Aorta (tissue), 5 donors: Measurements from ENCODE around the gene KLF15. TPM values are rescaled to one million over a fixed set of nuclear protein-coding genes. Genes with fewer than 3 reads are reported as not detected.

ENCODE experiments used
- ATAC-seq: fragments of 200-7000 bp; cut with Tn5 transposase; one replicate; pipeline ENCODE4 v1.9.1; 2022; ENCODE audit warnings: moderate library complexity; ENCODE audit not compliant: low FRiP score
- DNase-seq, 2 donors: peaks; one replicate each; pipeline ENCODE4 v3.0.0-alpha.2; 2020
- H3K27ac ChIP-seq, 2 donors: one replicate each; pipeline ENCODE4 v1.5.1; 2013; ENCODE audit warnings: low read length in 2 of 2, mild to moderate bottlenecking in 2 of 2, moderate library complexity in 2 of 2, control low read depth in 1 of 2, inconsistent platforms in 1 of 2, low read depth in 1 of 2
- H3K27me3 ChIP-seq, 2 donors: one replicate each; pipeline ENCODE4 v1.6.1; 2013; ENCODE audit warnings: control low read depth in 1 of 2, low read length in 1 of 2, mild to moderate bottlenecking in 1 of 2, moderate library complexity in 1 of 2; ENCODE audit not compliant: insufficient read depth in 2 of 2, control insufficient read depth in 1 of 2
- H3K36me3 ChIP-seq, 2 donors: one replicate each; pipeline ENCODE4 v1.6.1; 2013; ENCODE audit warnings: control low read depth in 1 of 2, low read length in 1 of 2, mild to moderate bottlenecking in 1 of 2; ENCODE audit not compliant: insufficient read depth in 2 of 2, control insufficient read depth in 1 of 2
- H3K4me1 ChIP-seq, 2 donors: one replicate each; pipeline ENCODE4 v1.6.1; 2013; ENCODE audit warnings: low read length in 2 of 2, control low read depth in 1 of 2, mild to moderate bottlenecking in 1 of 2, moderate library complexity in 1 of 2; ENCODE audit not compliant: insufficient read depth in 2 of 2, control insufficient read depth in 1 of 2
- H3K4me3 ChIP-seq, 2 donors: one replicate each; pipeline ENCODE4 v1.5.1; 2013; ENCODE audit warnings: low read length in 2 of 2, control low read depth in 1 of 2, mild to moderate bottlenecking in 1 of 2
- H3K9me3 ChIP-seq: one replicate; pipeline ENCODE4 v1.6.1; 2013; ENCODE audit warnings: mild to moderate bottlenecking, low read length; ENCODE audit not compliant: control insufficient read depth
- WGBS, 2 donors: extraction: QIAGEN DNeasy Blood & Tissue Kit; methylation state at CpG; one replicate each; pipeline ENCODE4 v1.1.7; 2013; 5-methylcytosine and 5-hydroxymethylcytosine counted together
- intact Hi-C, 2 donors: fragments of 100-400 bp; cut with DNase I; formaldehyde crosslinking; loops; one replicate each; pipeline versions ENCODE4 v1.14.2 to v1.15.0; 2022
- polyA plus RNA-seq, 2 donors: library from polyadenylated mRNA; stranded (reverse); fragments of 200-250 nt; gene quantifications; one replicate each; pipeline ENCODE4 v1.2.3, GENCODE V29; 2013
- total RNA-seq, 2 donors: library from RNA; stranded (reverse); fragmentation: NEBNext Ultra II Directional; extraction: Animal tissue kit (Norgen Biotek cat#: 25700); gene quantifications; one replicate each; pipeline ENCODE4 v1.2.1, GENCODE V29; 2021
- donor health status: healthy with polysubstance abuse.
- donor health status: Bipolar disorder and iron deficiency.
- donor health status: DM: no; HTN: no; CAD: no.
- donor health status: DM: no; HTN: no; CAD: no.
- donor health status: DM: yes; HTN: yes; CAD: no.

KLF15 gene
- total and polyA plus RNA-seq, 4 donors, result 8.5 to 43.9 (median 31.8) TPM

DNA sequence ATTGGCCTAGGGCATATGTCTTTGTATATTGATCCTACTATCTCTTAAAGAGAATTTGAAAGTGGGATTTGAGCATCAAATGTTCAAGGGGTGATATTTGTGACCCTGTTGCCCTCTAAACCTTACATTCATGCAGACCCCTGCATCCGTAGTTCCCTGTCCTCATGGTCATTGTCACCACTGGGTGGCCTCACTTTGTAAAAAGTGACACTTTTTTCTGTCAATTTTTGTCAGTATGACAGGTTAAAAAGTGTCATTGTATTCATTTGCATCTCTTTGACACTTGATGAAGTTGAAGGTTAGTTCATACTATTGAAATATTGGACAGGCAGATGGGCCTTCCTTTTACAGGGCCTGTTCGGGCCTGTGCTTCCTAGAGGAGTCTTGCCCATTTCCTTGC, 12.3 kb upstream of the KLF15 start:
- Histone ChIP-seq H3K36me3 (no peaks in the 10 kb centered on the region), H3K4me3 (no peak overlapping the region), H3K9me3 (no peaks in the 10 kb centered on the region), H3K27me3 (no peaks in the 10 kb centered on the region), H3K27ac (no peak overlapping the region), H3K4me1 (no peaks in the 10 kb centered on the region)
- ATAC-seq (no peak), DNase-seq (no peak)
- intact Hi-C loops, result no loop called here
- WGBS, 2 donors, result 94 to 95% methylated on average over 2 of the region's 2 CpGs

DNA sequence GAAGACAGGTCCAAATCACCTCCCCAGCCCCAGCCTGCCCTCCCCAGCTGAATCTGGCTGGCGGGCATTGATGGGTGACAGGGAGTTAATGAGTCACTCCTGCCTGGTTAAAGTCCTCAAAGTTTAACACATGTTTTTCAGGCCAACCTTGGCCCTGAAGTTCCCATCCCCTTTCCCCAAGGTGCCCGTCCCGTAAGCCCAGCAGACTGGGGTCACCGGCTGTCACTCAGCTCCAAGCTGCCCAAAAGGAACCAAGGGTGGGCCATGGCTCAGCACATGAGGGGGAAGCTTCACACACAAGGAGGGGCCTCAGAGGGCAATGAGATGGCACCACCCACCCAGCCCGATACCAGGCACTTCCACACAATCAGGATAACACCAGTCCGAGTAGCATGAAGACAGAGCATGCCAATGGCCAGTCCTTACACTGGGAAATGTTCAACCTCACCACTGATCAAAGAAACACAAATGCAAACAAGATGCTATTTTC, 10.2 kb upstream of the KLF15 start:
- Histone ChIP-seq H3K27me3 (no peaks in the 10 kb centered on the region), H3K4me3 (no peak overlapping the region), H3K27ac (no peak overlapping the region), H3K4me1 (no peaks in the 10 kb centered on the region), H3K9me3 (no peaks in the 10 kb centered on the region), H3K36me3 (no peaks in the 10 kb centered on the region)
- intact Hi-C loops, result no loop called here
- ATAC-seq, result no peak
- 94 to 97% methylated on average over 6 of the region's 6 CpGs for WGBS, 2 donors
- DNase-seq, result peak; percentile 20 to 41

DNA sequence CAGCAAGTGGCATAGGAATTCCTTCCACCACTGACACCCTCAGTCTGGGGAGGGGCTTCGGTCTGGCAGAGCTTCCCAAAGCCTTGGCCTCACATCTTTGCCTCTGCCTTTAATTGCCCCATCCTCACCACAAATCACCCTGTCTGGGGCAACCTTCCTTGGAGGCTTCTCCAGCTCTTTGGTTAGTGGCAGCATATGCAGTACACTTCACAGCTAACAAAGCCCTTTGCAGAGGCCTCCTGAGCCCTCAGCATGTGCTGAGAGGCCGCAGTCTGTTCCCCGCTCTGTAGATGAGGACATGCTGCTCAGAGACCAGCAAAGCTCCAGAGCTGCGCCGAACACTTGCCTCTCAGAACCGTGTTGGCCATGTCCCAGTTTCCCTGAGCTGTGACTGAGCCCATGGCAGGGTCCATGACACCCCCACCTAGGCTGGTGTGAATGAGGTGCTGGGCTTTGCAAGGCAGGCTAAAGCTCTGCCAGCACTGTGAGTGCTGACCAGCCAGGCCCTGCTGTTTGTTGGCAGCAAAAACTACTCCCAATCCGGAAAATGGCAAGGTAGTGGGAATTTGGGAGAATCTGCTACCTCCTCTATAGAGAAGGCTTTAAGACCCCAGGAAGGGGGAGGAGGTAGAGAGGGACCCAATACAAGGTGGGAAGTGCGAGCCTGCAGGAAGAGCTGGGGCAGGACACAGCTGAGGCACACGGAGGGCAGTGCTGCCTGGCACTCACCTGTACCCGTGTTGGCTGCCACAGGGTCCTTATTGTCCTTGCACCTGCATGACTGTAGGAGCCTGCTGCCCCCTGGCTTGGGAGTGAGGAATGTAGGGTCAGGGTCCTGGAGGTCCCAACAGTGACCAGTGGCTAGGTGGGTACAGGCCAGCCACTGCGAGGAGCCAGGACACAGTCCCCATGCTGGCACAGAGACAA, 8.4 kb upstream of the KLF15 start:
- WGBS, 2 donors, result 83 to 86% methylated on average over 11 of the region's 11 CpGs
- ATAC-seq (peak; percentile 36), DNase-seq (peak; percentile 35 to 58)

DNA sequence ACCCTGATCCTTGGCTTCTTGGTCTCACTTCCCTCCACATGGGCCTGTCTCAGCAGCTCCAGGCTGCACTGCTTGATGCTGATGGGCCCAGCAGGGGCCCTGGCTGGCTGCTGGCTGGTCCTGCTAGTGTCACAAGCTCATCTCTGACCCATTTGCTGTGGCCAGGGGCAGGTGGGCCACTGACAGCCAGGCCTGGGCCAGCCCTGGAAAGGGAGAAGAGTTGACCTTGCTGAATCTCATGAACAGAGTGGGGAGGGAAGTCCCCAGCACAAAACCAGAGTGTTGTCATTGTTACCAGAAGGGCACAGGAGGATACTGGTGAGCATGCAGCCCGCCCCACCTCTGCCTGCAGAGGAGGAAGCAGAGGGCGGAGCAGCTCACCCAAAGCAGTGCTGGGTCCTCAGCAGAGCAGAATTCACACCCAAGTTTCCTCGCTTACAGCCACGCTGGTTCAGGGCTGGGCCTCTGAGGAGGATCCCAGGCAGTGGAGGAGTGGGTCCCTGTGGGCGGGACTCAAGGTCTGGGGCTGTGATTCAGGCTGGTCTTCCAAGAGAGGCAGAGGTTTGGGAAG, 7.6 kb upstream of the KLF15 start:
- H3K27ac ChIP-seq, result no peak overlapping the region

More for the DNA sequence above, 8.4 kb upstream of the KLF15 start:
- intact Hi-C loops, result no loop called here
- Histone ChIP-seq H3K4me1 (no peaks in the 10 kb centered on the region), H3K27me3 (no peaks in the 10 kb centered on the region), H3K27ac (no peak overlapping the region), H3K9me3 (no peaks in the 10 kb centered on the region), H3K36me3 (no peaks in the 10 kb centered on the region), H3K4me3 (no peak overlapping the region)

DNA sequence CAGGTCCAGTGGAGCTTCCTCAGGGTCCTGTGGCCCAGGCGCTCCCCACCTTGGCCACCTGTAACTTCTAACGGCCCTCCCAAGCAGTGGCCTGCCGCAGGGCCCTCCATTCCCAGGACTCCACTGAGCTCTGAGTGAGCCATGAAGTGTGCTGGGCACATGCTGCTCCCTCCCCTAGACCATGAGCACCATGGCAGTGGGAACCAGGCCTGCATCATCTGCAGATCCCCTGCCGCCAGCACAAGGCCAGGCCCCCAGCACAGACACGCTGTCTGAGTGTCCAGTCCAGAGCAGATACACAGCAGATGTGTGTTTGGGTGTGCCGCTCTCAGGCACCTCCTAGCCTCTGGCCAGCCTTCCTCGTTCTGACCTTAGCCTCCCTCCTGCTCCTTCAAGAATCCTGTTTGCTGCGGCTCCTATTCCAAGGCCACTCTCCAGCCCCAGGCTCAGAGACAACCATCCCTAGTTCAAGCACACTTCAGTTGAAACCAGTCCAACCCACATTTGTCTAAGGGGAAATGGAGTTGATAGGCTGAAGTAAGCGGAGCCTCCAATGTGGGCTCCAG, 7.0 kb upstream of the KLF15 start:
- ATAC-seq (no peak), DNase-seq (peak; percentile 13 to 67)
- Histone ChIP-seq H3K4me1 (no peaks in the 10 kb centered on the region), H3K27ac (no peak overlapping the region), H3K4me3 (no peak overlapping the region), H3K36me3 (no peaks in the 10 kb centered on the region), H3K9me3 (no peaks in the 10 kb centered on the region), H3K27me3 (no peaks in the 10 kb centered on the region)
- 95 to 98% methylated on average over 9 of the region's 9 CpGs for WGBS, 2 donors
- intact Hi-C loops, result no loop called here

More for the DNA sequence above, 7.6 kb upstream of the KLF15 start:
- H3K9me3 ChIP-seq, result no peaks in the 10 kb centered on the region
- intact Hi-C loops, result no loop called here
- H3K4me3 ChIP-seq, result no peak overlapping the region
- H3K36me3 ChIP-seq, result no peaks in the 10 kb centered on the region
- DNase-seq (peak; percentile 26 to 51), ATAC-seq (no peak)
- H3K27me3 ChIP-seq, result no peaks in the 10 kb centered on the region
- 96 to 97% methylated on average over 5 of the region's 5 CpGs for WGBS, 2 donors
- H3K4me1 ChIP-seq, result no peaks in the 10 kb centered on the region

DNA sequence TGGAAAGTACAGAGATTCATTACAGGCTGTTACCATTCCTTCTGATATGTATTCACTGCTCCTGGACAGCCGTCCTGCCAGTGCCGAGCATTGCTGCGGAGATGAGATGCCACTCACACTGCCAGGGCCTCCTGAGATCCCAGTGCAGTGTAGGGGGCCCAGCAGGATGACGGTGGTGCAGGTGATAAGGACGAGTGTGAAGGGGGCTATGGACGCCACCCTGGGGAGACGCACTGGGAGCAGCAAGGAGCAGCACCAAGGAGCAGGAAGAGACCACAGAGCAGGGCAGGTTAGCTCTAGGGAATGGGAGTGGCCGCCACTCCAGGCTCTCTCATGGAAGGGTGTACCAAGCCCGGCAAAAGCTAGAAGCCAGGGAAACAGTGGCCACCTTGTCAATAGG, 4.0 kb upstream of the KLF15 start:
- H3K4me1 ChIP-seq, result no peaks in the 10 kb centered on the region
- 83 to 85% methylated on average over 9 of the region's 9 CpGs for WGBS, 2 donors
- ATAC-seq (no peak), DNase-seq (peak; percentile 21 to 36)
- intact Hi-C loops, result no loop called here
- H3K27ac ChIP-seq, result no peak overlapping the region
- no peaks in the 10 kb centered on the region for H3K36me3 ChIP-seq
- no peaks in the 10 kb centered on the region for H3K9me3 ChIP-seq
- H3K27me3 ChIP-seq, result no peaks in the 10 kb centered on the region
- H3K4me3 ChIP-seq, result no peak overlapping the region

DNA sequence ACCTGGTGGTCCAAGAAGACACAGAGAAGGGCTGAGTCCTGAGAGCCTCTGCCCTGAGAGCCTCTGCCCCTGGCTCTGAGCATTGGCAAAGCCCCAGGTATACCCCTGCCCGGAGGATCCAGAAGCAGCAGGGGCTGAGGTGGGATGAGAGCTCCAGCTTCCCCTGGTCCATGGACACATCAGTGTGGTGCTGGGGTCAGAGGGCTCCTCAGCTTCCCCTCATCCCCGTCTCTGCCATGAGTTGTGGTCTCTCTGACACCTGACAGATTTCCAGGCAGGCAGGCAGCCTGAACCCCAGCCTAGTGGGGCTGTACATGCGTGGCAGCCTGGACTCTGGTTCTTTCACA, 3.5 kb upstream of the KLF15 start:
- Histone ChIP-seq H3K27me3 (no peaks in the 10 kb centered on the region), H3K9me3 (no peaks in the 10 kb centered on the region), H3K4me1 (no peaks in the 10 kb centered on the region), H3K27ac (no peak overlapping the region), H3K36me3 (no peaks in the 10 kb centered on the region), H3K4me3 (no peak overlapping the region)
- no peak for ATAC-seq
- DNase-seq, result peak; percentile 26 to 58
- 80 to 84% methylated on average over 3 of the region's 3 CpGs for WGBS, 2 donors
- intact Hi-C loops, result no loop called here

DNA sequence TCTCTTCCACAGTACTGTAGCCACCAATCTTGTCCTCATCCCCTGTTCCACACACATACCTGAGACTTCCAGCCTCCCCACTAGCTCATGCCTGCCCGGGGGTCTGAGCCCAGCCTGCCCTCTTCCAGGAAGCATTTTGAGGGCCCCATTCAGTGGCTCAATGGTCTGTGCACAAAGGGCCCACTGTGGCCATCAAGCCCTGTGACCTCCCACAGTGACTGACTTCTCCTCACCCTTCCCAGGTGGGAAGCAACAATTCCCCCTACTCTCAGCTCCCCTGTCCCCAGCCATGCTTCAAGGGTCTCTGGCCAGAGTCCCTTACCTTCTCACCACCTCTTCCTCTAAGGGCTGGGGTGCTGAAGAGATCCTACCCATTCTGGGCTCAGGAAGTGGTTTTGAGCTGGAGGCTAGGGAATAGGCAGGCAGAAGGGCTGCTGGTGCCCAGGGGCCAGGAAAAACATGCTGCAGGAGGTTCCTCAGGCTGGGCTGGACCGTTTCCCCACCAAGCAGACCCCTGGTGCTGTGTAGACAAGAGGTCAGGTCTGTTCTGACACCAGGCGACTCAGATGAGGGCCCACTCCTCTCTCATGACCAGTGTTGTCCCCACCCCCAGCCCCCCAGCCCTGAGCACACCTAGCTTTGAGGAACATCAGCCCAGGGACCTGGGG, 3.0 kb upstream of the KLF15 start:
- intact Hi-C loops, result no loop called here
- 74 to 75% methylated on average over 3 of the region's 3 CpGs for WGBS, 2 donors
- Histone ChIP-seq H3K4me1 (no peaks in the 10 kb centered on the region), H3K27ac (no peak overlapping the region), H3K36me3 (no peaks in the 10 kb centered on the region), H3K27me3 (no peaks in the 10 kb centered on the region), H3K9me3 (no peaks in the 10 kb centered on the region), H3K4me3 (no peak overlapping the region)
- no peak for ATAC-seq
- DNase-seq, result peak in 1 of 2 donors; percentile 44
